Vein endothelial cell (primary cell): Measurements from ENCODE around the gene PRR23B. TPM values are rescaled to one million over a fixed set of nuclear protein-coding genes. Genes with fewer than 3 reads are reported as not detected.

Experiments used
- total RNA-seq: library from RNA; depleted of rRNA; stranded (reverse); fragments of >200 nt; gene quantifications from 2 replicates; pipeline ENCODE4 v1.2.3, GENCODE V29; 2012

PRR23B gene
- total RNA-seq, result not detected in 2 replicates

DNA sequence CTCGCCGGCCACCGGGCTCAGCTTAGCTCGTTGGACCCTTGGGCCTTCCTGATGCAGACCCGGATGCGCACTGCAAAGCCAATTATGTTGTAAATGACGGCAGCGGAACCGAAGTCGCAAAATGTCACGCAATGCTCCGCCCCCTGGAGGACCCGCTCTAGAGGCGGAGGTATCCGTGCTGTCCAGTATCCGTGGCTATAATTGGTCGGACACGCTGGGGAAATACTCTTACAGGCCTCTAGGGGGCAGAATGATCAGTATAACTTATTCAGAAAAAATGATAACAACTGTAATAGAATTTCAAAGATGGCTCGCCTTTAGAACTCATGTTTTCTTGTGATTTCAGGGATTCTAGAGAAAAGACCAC lies at the start of gene PRR23B:
TSS of gene PRR23B (minus strand) at position 59 of the 367 bp plus-strand sequence. CDS start 265 bp downstream, outside the sequence.

DNA sequence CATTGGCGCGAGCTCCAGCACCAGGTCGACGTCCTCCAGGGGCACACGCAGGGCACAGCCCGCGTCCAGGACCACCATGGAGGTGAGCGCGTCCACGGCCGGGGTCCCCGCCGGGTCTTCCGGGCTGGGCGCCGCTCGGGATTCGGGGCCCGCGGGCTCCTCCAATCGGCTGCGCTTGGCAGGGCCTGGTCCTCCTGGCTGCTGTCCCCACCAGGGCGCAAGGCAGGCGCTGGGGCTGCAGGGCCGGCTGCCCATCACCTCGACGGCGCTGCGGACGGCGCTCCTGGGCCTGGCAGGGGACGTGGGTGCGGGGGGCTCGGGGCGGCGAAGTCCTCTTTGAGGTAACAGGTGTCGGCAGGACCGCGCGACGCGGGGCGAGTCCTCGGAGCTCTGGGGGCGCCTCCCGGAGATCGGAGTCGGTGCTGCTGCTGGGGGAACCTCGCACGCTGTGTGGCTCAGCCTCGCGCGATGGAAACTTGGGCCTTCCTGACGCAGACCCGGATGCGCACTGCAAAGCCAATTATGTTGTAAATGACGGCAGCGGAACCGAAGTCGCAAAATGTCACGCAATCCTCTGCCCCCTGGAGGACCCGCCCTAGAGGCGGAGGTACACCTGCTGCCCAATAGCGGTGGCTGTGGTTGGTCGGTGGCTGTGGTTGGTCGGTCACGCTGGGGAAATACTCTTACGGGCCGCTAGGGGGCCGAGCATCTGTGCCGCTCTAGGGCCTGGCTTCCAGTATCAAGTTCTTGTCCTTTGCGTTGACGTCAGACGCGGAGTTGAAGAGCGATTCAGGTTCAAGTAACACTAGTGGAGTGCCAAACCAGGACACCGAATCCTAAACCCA lies 23.9 kb upstream of the PRR23B start, which contains the start of gene PRR23C:
TSS of gene PRR23C (minus strand) at position 527 of the 845 bp plus-strand sequence. CDS start at position 255, 272 bp downstream.

DNA sequence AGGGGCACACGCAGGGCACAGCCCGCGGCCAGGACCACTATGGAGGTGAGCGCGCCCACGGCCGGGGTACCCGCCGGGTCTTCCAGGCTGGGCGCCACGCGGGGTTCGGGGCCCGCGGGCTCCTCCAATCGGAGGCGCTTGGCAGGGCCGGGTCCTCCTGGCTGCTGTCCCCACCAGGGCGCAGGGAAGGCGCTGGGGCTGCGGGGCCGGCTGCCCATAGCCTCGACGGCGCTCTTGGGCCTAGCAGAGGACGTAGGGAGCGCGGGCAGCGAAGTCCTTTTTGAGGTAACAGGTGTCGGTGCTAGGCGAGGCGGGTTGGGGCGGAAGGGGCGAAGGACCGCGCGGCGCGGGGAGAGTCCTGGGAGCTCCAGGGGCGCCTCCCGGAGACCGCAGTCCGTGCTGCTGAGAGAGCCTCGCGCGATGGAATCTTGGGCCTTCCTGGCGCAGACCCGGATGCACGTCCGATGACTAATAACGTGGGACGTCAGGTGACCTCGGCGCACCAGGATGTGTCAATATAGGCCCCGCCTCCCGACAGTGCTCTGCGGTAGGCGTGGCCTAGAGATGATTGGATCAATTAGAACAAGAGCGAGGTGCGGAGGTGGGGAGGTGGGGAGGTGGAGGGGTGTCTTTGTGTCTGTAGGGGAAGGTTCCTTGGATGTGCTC lies 14.5 kb downstream of the PRR23B start, which contains the start of gene PRR23A:
TSS of gene PRR23A (minus strand) at position 218 of the 666 bp plus-strand sequence. CDS start at position 218, 0 bp downstream.

Other genes with a start within 250 kb of the PRR23B start
- 15.7 and 17.7 TPM in 2 replicates for gene PIK3CB, start 186.0 kb downstream of the PRR23B start, total RNA-seq
- under 0.01 and 0.10 TPM in 2 replicates for gene FOXL2, start 73.8 kb downstream of the PRR23B start, total RNA-seq
- 0.33 TPM in 1 of 2 replicates, not detected in the other for gene FOXL2NB, start 73.7 kb downstream of the PRR23B start, total RNA-seq
- not detected in 2 replicates for gene PRR23A, start 14.7 kb downstream of the PRR23B start, total RNA-seq
- not detected in 2 replicates for gene PRR23C, start 24.0 kb upstream of the PRR23B start, total RNA-seq